GM21381 (cell line): Measurements from ENCODE around the gene PLA2G15.
A peak's percentile ranks its signal among the peaks of the same experiment; 100 is the strongest.

Source experiments
- ATAC-seq: cut with Tn5 transposase; IDR thresholded peaks from one replicate; pipeline ENCODE4 v1.9.1; 2021; ENCODE audit warnings: mild to moderate bottlenecking, moderate library complexity; ENCODE audit not compliant: unreplicated experiment

Gene PLA2G15

GRCh38 chr16:68296291-68296690, 51.1 kb downstream of the PLA2G15 start:
- ATAC-seq = no peak

GRCh38 chr16:68296693-68297092, 51.5 kb downstream of the PLA2G15 start:
- ATAC-seq = no peak

GRCh38 chr16:68297908-68298307, 52.7 kb downstream of the PLA2G15 start:
- no peak for ATAC-seq

GRCh38 chr16:68298312-68298711, 53.1 kb downstream of the PLA2G15 start:
- ATAC-seq = no peak

GRCh38 chr16:68298907-68299561, 53.9 kb downstream of the PLA2G15 start:
- ATAC-seq = no peak

GRCh38 chr16:68299571-68300453, 54.6 kb downstream of the PLA2G15 start:
- ATAC-seq = no peak

- ATAC-seq = no peak
Observed at GRCh38 chr16:68300734-68301459, 55.7 kb downstream of the PLA2G15 start.

- ATAC-seq = no peak
Observed at GRCh38 chr16:68306633-68307032, 61.5 kb downstream of the PLA2G15 start.

DNA sequence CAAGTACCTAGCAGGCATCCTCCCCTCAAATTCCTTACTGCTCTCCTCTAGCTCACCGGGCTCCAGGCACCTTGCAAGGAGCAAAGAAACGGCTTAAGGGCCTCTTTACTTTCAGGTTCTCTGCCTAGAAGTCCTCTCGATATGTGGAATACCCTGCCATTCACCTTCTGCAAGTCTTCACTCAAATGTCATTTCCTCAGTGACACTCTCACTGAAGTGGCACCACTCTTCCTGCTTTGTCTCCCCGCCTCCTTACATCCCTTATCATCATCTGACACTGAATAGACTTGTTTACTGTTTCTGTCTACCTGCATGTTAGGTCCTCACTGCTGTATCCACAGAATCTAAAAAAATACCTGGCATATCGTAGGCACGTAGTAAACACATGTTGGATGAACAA, 64.6 kb downstream of the PLA2G15 start:
- ATAC-seq = no peak

- ATAC-seq = peak; percentile 30
Observed at GRCh38 chr16:68310437-68310773, 65.2 kb downstream of the PLA2G15 start.
